Right lobe of liver (tissue), 6 donors: ENCODE data around the gene CACNB3. TPM values are rescaled to one million over a fixed set of nuclear protein-coding genes. Genes with fewer than 3 reads are reported as not detected.

Experiments used
- ATAC-seq, 4 donors: fragments of 200-7000 bp; cut with Tn5 transposase; one replicate each; pipeline ENCODE4 v1.9.1; 2020; ENCODE audit warnings: mild to moderate bottlenecking in 4 of 4, moderate library complexity in 4 of 4
- DNase-seq, 3 donors: peaks; one replicate each; pipeline ENCODE4 v3.0.0-alpha.2; 2020
- H3K27ac ChIP-seq, 3 donors: fragments of 200-600 bp; one replicate each; pipeline ENCODE4 v1.8.0; 2022
- H3K27me3 ChIP-seq, 2 donors: fragments of 200-600 bp; one replicate each; pipeline ENCODE4 v1.8.0; 2022
- H3K36me3 ChIP-seq, 4 donors: fragments of 200-600 bp; sonication (generic) in 1 of 4; one replicate each; pipeline versions ENCODE4 v1.5.1 to v1.8.0; 2017 to 2022; ENCODE audit warnings: control low read depth in 1 of 4
- H3K4me1 ChIP-seq, 4 donors: fragments of 200-600 bp; sonication (generic) in 1 of 4; one replicate each; pipeline versions ENCODE4 v1.5.1 to v1.8.0; 2017 to 2022; ENCODE audit warnings: control low read depth in 1 of 4
- H3K4me3 ChIP-seq, 3 donors: fragments of 200-600 bp; one replicate each; pipeline ENCODE4 v1.8.0; 2022
- H3K9me3 ChIP-seq, 4 donors: fragments of 200-600 bp; sonication (generic) in 1 of 4; one replicate each; pipeline versions ENCODE4 v1.5.1 to v1.8.0; 2017 to 2022; ENCODE audit warnings: control low read depth in 1 of 4
- POLR2A ChIP-seq: fragments of 450-650 bp; IDR thresholded peaks from one replicate; pipeline ENCODE4 v1.6.1; 2017; ENCODE audit warnings: antibody characterized with exemption, mild to moderate bottlenecking
- WGBS: methylation state at CpG from one replicate; pipeline ENCODE4 v1.1.6; 2018; ENCODE audit warnings: low coverage, low lambda C conversion rate; ENCODE audit not compliant: insufficient coverage; ENCODE audit errors: missing lambda C conversion rate; 5-methylcytosine and 5-hydroxymethylcytosine counted together
- intact Hi-C, 2 donors: fragments of 100-400 bp; cut with DNase I; formaldehyde crosslinking; loops; one replicate each; pipeline versions ENCODE4 v1.11.2 to v1.14.1; 2022
- total RNA-seq, 6 experiments: library from RNA; depleted of rRNA in 2 of 6; stranded (reverse); fragments of >200 nt in 2 of 6; fragmentation: NEBNext Ultra II Directional in 3 of 6; extraction: Animal tissue kit (Norgen Biotek cat#: 25700) in 3 of 6; gene quantifications; one replicate each; pipeline versions ENCODE4 v1.1.0 to v1.2.4, GENCODE V29; 2016 to 2023
- TF ChIP-seq, protein P1 (sequence below), 4 donors: fragments of 200-600 bp in 3 of 4; fragments of 450-650 bp in 1 of 4; IDR thresholded peaks; one replicate each; pipeline versions ENCODE4 v1.5.1 to v1.8.0; 2016 to 2022; ENCODE audit warnings: antibody characterized with exemption in 4 of 4, mild to moderate bottlenecking in 2 of 4
- donor health status: DM: no; HTN: yes; CAD: no.
- donor health status: DM: no; HTN: no; CAD: no.
- donor health status: DM: no; HTN: no; CAD: no.
- donor health status: DM: no; HTN: yes; CAD: no.
- donor health status: DM: no; HTN: yes; CAD: no.

The CACNB3 gene
- total RNA-seq, 6 experiments from 2014 or later, result 0.62 to 2.1 (median 1.2) TPM

DNA sequence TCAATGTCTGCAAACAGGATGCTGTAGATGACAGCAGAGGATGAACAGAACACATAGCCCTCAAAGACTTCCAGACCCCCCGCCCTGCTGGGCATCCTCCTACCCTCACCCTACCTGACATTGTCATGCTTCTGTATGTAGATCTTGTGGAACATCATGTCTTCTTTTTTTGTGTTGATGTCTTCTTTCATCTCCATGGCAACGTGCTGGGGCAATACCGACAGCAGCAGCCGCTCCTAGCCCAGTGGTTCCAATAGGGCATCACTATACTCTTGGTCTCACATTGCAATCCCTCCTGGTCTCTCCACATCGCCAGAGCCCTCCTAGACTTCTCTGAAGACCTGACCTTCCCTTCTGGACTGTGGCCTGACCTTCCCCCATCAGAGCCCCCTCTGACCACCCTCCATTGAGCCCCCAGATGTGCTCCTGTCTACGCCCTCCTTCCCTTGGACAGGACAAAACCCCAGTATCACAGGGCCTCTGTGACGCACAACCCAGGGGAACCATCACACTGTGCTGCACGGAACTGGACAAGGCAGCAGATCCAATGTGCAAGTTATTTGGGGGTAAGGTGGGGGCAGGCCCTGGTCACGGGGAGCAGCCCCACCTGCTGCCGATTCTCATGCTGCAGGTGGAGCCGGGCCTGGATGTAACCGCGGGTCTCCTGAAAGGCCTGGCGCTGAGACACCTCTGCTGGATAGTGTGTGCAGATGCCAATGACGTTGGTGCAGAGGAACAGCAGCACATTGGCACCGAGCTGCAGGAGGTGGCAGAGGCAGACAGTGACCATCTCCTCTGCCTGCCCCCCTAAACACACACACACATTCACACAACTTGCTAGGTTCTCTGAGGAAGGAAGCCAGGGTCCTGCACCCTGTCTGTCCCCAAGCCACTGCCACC lies 40.5 kb upstream of the CACNB3 start:
- H3K36me3 ChIP-seq, result peaks cover 0 to 22% (median 0%) of the 10 kb centered on the region in 4 donors
- intact Hi-C loops, result no loop called here
- H3K4me3 ChIP-seq, result no peak overlapping the region
- no peak overlapping the region for H3K27ac ChIP-seq
- no peak for ATAC-seq
- no peak for DNase-seq
- no peaks in the 10 kb centered on the region for H3K27me3 ChIP-seq
- H3K9me3 ChIP-seq, result no peaks in the 10 kb centered on the region
- TF ChIP-seq, protein P1, sequence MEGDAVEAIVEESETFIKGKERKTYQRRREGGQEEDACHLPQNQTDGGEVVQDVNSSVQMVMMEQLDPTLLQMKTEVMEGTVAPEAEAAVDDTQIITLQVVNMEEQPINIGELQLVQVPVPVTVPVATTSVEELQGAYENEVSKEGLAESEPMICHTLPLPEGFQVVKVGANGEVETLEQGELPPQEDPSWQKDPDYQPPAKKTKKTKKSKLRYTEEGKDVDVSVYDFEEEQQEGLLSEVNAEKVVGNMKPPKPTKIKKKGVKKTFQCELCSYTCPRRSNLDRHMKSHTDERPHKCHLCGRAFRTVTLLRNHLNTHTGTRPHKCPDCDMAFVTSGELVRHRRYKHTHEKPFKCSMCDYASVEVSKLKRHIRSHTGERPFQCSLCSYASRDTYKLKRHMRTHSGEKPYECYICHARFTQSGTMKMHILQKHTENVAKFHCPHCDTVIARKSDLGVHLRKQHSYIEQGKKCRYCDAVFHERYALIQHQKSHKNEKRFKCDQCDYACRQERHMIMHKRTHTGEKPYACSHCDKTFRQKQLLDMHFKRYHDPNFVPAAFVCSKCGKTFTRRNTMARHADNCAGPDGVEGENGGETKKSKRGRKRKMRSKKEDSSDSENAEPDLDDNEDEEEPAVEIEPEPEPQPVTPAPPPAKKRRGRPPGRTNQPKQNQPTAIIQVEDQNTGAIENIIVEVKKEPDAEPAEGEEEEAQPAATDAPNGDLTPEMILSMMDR (IDR thresholded peaks at IDR 0.05), result no peak
- no peak for TF ChIP-seq POLR2A
- H3K4me1 ChIP-seq, result no peaks in the 10 kb centered on the region
- WGBS, result 92% methylated on average over 8 of the region's 16 CpGs

DNA sequence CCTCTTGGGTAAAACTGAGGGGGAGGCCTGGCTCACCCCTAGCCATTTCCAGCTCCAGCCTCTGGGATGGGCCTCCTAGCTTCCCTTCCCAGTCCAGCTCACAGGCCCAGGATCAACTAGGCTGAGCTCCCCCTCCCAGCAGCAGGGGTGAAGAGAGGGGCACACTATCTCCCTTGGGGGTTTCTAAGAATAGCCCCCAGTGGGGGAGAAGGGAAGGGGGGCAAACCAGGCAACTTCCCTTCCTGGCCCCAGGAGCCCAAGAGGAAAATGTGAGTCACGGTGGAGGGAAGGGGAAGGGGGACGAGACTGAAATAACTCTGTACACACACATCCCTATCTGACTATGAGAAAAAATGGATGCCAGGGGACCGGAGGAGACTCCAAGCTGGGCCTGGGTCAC lies 38.4 kb upstream of the CACNB3 start:
- Histone ChIP-seq H3K4me1 (no peaks in the 10 kb centered on the region), H3K27me3 (no peaks in the 10 kb centered on the region), H3K27ac (no peak overlapping the region), H3K9me3 (no peaks in the 10 kb centered on the region), H3K4me3 (no peak overlapping the region), H3K36me3 (peaks cover 0 to 3% (median 0%) of the 10 kb centered on the region in 4 donors)
- DNase-seq, result no peak
- TF ChIP-seq POLR2A, result no peak
- TF ChIP-seq, protein P1 (IDR thresholded peaks at IDR 0.05), result no peak
- WGBS, result 66% methylated on average over 2 of the region's 3 CpGs
- intact Hi-C loops, result no loop called here
- peak in 1 of 4 donors; percentile 44 for ATAC-seq

DNA sequence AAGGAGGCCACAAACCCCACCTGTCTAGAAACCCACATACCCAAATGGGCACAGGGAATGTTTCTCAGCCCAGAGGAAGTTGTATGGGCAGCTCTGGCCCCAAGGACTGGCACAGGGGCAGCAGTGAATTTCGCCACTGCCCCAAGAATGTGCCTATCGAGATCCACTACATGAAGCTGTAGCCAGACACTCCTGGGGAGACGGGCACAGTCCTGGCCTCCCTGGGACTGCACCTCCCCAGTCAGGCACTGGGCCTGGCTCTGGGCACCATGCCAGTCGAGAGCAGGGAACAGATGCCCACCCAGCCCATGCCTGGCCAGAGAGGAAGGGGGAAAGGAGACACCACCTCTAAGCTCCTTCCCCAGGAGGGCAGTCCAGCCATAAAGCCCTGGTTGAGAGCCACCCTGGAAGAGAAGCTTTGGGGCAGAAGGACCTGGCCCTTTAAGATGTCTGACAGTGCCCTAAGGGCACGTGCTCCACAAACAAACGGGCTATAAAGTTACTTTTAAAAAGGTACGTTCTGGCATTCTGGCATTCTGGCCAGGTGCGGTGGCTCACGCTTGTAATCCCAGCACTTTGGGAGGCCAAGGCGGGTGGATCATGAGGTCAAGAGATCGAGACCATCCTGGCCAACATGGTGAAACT lies 37.8 kb upstream of the CACNB3 start:
- Histone ChIP-seq H3K36me3 (peaks cover 0 to 3% (median 0%) of the 10 kb centered on the region in 4 donors), H3K27me3 (no peaks in the 10 kb centered on the region), H3K9me3 (no peaks in the 10 kb centered on the region), H3K4me3 (no peak overlapping the region), H3K27ac (no peak overlapping the region), H3K4me1 (no peaks in the 10 kb centered on the region)
- intact Hi-C loops, result no loop called here
- DNase-seq (no peak), ATAC-seq (no peak)
- 73% methylated on average over 3 of the region's 11 CpGs for WGBS
- no peak for TF ChIP-seq POLR2A
- TF ChIP-seq, protein P1 (IDR thresholded peaks at IDR 0.05), result no peak

DNA sequence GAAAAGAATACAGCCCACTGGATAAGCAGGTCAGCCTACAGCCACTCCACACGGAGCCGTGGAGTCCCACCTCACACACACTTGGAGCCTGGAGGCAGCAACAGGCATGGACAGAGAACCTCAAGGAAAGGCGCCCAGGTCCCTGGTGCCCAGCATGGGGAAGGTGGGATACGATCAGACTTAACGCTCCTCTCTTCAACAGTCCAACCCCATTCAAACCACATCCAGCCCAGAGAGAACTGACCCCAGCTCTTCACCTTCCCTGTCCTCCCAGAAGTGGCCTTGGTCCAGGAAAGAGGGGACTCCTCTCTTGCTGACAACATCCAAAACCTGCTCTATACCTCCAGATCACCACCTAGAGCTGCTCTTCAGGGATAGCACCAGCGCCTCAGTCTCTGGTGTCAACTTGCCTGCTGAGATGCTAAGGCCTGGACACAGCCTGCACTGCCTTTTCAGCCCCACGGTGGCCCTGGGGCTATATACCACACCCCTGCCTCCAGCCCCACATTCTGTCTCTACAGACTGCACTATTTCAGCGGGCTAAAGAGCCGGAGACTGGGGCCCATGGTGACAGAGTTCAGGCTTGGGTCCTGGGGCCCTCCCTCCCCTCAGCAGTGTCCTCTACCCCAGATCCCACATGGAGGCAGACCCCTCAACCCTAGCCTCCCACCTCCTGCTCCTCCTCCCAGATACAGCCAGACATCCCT lies 36.4 kb upstream of the CACNB3 start:
- TF ChIP-seq, protein P1 (IDR thresholded peaks at IDR 0.05), result no peak
- no peak for TF ChIP-seq POLR2A
- H3K4me3 ChIP-seq, result no peak overlapping the region
- H3K4me1 ChIP-seq, result no peaks in the 10 kb centered on the region
- no peak for DNase-seq
- no peak for ATAC-seq
- peaks cover 0 to 3% (median 0%) of the 10 kb centered on the region in 4 donors for H3K36me3 ChIP-seq
- no peaks in the 10 kb centered on the region for H3K27me3 ChIP-seq
- no peaks in the 10 kb centered on the region for H3K9me3 ChIP-seq
- 90% methylated on average over 4 of the region's 9 CpGs for WGBS
- H3K27ac ChIP-seq, result no peak overlapping the region
- intact Hi-C loops, result no loop called here
